IPS-18c (cell line): Measurements from ENCODE around the gene MYO5B.

Experiments
- H3K4me3 ChIP-seq: 2 replicates; pipeline ENCODE4 v1.7.0; 2013; ENCODE audit warnings: low read depth, mild to moderate bottlenecking, low read length, moderate library complexity; ENCODE audit not compliant: insufficient read depth
- H3K9me3 ChIP-seq: one replicate; pipeline ENCODE4 v1.6.1; 2013; ENCODE audit warnings: mild to moderate bottlenecking, low read length, moderate library complexity; ENCODE audit not compliant: control insufficient read depth, insufficient read depth

The MYO5B gene

GRCh38 chr18:49985236-49985635 lies 209.7 kb downstream of the MYO5B start:
- Histone ChIP-seq H3K4me3 (no peak overlapping the region), H3K9me3 (no peaks in the 10 kb centered on the region)

DNA sequence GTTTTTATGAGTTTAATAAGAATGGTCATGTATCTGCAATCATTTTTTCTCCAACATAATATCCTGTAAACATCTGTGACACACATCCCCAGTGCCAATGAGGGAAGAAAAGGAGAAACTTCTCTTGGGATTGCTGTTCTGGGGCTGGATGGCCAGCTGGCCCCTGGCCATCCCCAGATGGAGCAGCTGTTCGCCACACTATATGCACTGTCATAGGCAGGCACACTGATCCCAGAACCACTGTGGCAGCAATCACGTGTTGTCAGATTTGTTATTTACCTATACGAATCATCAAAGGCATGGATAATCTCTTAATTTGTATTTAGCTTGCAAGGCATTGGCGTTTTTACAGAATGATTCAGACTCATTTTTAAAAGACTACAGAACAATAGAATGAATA lies 214.1 kb downstream of the MYO5B start:
- Histone ChIP-seq H3K9me3 (no peaks in the 10 kb centered on the region), H3K4me3 (no peak overlapping the region)

DNA sequence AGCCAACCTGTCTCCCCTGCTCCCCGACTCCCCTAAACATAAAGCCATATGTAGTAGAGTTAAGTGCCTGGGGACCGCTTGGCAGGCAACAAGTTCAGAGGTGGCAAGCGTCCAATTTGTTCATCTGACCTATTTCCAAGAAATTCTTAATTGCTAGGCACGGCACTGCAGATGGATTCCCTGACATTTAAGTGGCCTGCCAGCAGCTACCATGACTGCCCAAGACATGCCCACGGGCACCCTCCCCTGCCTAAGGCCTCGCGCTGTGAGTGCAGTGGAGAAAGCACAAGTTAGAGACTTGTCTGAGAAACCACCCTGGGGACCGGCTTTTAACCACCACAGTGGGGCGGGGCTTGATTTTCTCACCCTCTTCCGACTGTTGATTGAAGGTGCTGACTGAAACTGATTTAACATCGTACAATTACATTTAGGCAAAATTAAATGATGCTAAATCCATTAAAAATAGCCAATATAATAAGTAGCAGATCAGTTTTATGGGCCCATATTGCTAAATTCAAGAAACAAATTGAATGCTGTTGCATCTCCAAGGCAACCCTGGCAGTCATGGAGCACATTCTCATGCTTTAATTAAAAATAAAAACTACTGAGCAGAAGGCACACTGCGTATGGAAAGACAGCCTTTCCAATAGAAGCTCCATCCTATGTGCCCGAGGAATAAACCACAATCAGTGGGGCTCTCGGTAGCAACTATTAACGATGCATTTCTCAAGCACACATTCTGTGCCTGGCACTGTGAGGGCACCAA lies 218.0 kb downstream of the MYO5B start:
- no peak overlapping the region for H3K4me3 ChIP-seq
- no peaks in the 10 kb centered on the region for H3K9me3 ChIP-seq

- Histone ChIP-seq H3K9me3 (no peaks in the 10 kb centered on the region), H3K4me3 (no peak overlapping the region)
These were observed 218.9 kb downstream of the MYO5B start for GRCh38 chr18:49976001-49976400.

- H3K4me3 ChIP-seq: no peak overlapping the region
- H3K9me3 ChIP-seq: no peaks in the 10 kb centered on the region
These were observed 220.9 kb downstream of the MYO5B start for GRCh38 chr18:49974079-49974478.

DNA sequence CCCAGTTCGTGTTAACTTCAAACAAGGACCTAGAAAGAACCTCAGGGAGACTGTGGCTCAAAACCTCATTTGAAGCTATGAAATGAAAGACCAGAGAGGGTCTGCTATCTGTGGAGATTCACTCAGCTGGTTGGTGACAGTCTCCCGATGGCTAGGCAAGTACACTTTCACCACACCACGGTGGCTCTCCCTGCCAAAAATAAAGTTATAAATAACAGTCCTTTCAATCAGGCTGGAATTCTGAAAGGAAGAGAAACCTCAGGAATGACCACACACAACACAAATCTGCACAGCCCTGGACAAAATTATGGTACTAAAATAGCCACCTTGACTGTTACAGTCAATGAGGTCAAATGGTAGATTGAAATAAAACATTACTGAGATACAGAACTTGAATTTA lies 221.4 kb downstream of the MYO5B start:
- Histone ChIP-seq H3K9me3 (no peaks in the 10 kb centered on the region), H3K4me3 (no peak overlapping the region)

DNA sequence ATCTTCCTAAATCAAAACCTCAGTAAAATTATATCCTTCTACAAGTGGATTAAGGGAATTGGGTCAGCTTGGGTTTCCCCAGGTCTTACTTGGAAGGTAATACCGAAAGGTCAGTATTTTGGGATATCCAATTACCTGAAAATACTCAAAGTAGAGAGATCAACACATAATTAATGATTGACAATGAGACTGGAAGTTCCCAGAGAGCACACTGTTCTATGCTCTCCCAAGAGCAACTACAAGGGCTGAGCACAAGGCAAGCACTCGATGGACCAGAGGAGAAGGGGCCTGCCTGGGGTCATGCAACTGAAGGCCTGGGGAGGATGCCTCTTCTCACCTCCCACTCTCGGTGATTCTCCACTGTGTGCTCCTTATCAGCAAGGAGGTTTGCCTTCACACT lies 222.4 kb downstream of the MYO5B start:
- no peaks in the 10 kb centered on the region for H3K9me3 ChIP-seq

DNA sequence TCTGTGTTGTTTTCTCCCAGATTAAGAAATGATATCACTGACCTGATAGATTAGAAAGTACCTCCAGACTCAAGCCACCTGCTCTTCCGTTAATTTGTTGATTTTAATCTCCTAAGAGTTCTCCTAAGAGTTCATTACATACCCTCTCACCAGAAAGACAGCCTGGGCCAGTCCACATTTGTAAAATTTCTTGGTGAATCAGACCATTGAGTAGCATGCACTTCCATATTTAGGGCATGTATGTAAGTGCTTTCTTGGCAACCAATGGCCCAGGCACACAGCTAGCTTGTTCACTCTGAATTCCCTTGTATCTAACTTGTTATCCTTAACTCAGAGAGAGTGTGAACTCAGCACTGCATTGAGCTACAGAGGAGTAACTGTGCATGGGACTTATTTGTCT lies 223.5 kb downstream of the MYO5B start:
- Histone ChIP-seq H3K9me3 (no peaks in the 10 kb centered on the region), H3K4me3 (no peak overlapping the region)

More for the DNA sequence above, 222.4 kb downstream of the MYO5B start:
- H3K4me3 ChIP-seq: no peak overlapping the region

- Histone ChIP-seq H3K4me3 (no peak overlapping the region), H3K9me3 (no peaks in the 10 kb centered on the region)
These were observed 224.6 kb downstream of the MYO5B start for GRCh38 chr18:49970319-49970718.

- H3K9me3 ChIP-seq: no peaks in the 10 kb centered on the region
- H3K4me3 ChIP-seq: no peak overlapping the region
These were observed 226.2 kb downstream of the MYO5B start for GRCh38 chr18:49968644-49969309.

DNA sequence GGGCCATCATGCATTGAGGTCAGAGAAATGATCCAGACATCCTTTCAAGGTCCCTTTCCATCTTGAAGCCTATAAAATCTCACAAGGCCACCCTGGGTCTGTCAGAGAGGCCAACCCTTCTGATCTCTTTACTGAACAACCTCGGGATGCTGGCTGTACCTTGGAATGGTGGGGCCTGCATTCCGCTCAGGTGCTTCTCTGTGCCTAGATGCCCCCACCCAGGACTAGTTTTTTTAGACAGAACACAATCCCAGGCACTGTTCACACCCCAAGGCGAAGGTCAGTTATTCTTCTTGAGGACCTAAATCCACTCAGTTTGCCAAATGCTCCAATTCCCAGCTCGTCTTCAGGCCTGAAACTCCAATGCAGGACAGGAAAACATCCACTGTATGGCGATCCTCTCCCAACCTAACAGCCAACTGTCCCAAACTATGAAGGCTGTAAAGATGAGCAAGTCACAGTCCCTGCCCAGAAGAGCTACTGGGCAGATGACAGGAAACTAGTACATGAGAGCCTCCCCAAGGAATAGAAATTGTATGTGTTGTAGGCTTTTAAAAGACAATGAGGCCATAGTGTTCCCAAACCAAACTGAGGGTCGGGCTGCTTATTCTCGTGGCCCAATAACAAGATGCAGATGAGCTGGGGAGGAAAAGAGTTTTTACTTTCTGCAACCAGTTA lies 227.2 kb downstream of the MYO5B start:
- Histone ChIP-seq H3K4me3 (no peak overlapping the region), H3K9me3 (no peaks in the 10 kb centered on the region)

DNA sequence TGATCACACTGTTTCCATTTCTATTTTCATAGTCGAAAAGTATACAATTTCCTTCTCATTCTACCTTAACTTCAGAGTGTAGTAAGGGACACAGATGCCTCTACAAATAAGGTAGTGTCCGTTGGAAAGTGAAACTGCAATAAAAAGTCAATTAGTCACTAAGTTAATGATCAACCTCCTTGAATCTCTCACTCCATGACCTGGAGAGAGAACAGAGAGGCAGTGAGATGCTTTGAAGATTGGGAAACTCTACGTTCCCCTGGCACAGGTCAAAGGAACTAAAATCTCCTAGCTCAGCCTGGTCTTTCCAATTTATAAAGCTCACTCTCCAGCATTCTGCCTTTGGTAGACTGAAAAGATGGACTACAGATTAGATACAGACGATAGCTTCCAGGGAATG lies 227.8 kb downstream of the MYO5B start:
- no peak overlapping the region for H3K4me3 ChIP-seq
- no peaks in the 10 kb centered on the region for H3K9me3 ChIP-seq

DNA sequence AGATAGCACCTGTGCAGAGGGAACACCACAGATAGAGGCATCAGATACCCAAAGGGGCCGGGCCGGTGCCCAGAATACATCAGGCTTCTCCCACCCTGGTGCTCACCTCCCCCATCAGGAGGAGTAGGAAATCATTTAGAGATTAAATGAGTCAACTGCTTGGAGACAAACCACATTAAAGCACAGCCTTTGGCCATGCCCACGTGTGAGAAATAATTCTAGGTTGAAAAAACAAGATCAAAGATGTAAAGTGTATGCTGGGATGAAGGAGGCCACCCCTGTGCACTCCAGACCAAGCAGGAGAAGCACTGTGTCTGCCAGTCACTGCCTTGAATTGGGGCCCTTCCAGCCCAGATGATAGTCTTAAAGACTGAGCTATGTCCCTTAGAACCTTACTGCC lies 228.9 kb downstream of the MYO5B start:
- Histone ChIP-seq H3K9me3 (no peaks in the 10 kb centered on the region), H3K4me3 (no peak overlapping the region)

GRCh38 chr18:49963217-49963616 lies 231.7 kb downstream of the MYO5B start:
- no peak overlapping the region for H3K4me3 ChIP-seq
- H3K9me3 ChIP-seq: no peaks in the 10 kb centered on the region

DNA sequence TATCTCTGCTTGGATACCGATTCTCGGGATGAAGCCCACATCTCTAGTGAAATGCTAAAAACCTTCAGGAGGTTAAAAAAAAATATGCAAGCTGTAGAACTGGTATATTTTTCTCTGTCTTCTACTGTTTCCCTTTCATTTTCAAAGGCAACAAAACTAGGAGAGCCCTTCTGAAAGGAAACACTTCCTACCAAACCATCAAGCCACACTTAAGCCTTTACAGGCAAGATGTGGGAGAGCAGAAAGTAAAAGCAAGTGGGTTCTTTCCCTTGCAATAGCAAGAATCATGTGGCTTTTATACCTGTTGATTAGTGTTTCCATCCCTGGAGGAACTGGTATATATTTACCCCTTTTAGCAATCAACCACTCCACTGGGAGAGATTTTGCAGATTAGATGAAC lies 233.7 kb downstream of the MYO5B start:
- H3K4me3 ChIP-seq: no peak overlapping the region
- H3K9me3 ChIP-seq: no peaks in the 10 kb centered on the region

GRCh38 chr18:49960376-49960775 lies 234.6 kb downstream of the MYO5B start:
- no peaks in the 10 kb centered on the region for H3K9me3 ChIP-seq
- H3K4me3 ChIP-seq: no peak overlapping the region

DNA sequence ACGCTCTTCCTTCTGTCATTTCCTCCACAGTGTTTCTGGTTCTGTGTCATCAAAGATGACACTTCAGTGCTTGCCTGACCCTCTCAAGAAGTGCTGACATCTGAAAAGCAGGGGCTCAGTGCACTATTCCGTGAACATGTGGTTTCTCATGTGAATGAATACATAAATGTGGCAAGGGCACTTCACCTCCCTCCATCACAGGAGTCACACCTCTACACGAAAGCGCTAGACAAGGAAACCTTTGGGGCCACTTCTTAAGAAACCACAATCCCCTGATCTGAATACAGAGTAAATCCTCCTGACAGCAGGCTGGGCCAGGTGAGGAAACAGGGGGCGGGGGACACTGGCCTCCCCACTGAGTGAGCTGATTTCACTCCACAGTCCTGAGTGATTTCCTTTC lies 235.8 kb downstream of the MYO5B start:
- H3K4me3 ChIP-seq: no peak overlapping the region
- H3K9me3 ChIP-seq: no peaks in the 10 kb centered on the region

GRCh38 chr18:49955263-49955662 lies 239.7 kb downstream of the MYO5B start:
- no peak overlapping the region for H3K4me3 ChIP-seq
- no peaks in the 10 kb centered on the region for H3K9me3 ChIP-seq
